ENCODE measurements around the gene SYT12. TPM values are rescaled to one million over a fixed set of nuclear protein-coding genes. Genes with fewer than 3 reads are reported as not detected.

Gene SYT12
- total RNA-seq, 1 donor from 2014 or later, result 0.05 TPM

DNA sequence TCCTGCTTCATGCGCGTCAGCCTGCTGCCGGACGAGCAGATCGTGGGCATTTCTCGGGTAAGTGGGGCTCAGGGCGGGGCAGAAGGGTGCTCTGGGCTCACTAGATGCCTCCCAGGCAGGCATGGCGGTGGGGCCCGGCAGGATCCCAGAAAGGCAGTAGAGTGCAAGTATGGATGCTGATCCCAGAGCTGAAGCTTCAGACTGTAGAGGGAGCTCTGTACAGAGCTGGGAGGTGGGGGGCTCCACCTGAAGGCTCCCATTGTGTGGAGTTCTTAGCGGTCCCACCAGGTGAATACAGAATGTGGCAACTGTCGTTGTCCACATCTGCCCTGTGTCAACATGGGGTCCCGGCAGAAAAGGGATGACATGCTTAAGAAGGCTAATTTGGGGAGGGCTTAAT is 17.2 kb downstream of the SYT12 start:
- DNase-seq, result no peak
- intact Hi-C loops (cut with micrococcal nuclease), result no loop called here
- TF ChIP-seq, protein P1, sequence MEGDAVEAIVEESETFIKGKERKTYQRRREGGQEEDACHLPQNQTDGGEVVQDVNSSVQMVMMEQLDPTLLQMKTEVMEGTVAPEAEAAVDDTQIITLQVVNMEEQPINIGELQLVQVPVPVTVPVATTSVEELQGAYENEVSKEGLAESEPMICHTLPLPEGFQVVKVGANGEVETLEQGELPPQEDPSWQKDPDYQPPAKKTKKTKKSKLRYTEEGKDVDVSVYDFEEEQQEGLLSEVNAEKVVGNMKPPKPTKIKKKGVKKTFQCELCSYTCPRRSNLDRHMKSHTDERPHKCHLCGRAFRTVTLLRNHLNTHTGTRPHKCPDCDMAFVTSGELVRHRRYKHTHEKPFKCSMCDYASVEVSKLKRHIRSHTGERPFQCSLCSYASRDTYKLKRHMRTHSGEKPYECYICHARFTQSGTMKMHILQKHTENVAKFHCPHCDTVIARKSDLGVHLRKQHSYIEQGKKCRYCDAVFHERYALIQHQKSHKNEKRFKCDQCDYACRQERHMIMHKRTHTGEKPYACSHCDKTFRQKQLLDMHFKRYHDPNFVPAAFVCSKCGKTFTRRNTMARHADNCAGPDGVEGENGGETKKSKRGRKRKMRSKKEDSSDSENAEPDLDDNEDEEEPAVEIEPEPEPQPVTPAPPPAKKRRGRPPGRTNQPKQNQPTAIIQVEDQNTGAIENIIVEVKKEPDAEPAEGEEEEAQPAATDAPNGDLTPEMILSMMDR (IDR thresholded peaks at IDR 0.05; ENCODE audit: borderline replicate concordance), result no peak
- Histone ChIP-seq H3K4me3 (no peak overlapping the region), H3K4me1 (no peaks in the 10 kb centered on the region), H3K27me3 (ENCODE audit: low read depth) (peaks cover 13% of the 10 kb centered on the region), H3K9me3 (replicated peaks) (no peaks in the 10 kb centered on the region), H3K27ac (replicated peaks) (no peak overlapping the region), H3K36me3 (no peaks in the 10 kb centered on the region)

DNA sequence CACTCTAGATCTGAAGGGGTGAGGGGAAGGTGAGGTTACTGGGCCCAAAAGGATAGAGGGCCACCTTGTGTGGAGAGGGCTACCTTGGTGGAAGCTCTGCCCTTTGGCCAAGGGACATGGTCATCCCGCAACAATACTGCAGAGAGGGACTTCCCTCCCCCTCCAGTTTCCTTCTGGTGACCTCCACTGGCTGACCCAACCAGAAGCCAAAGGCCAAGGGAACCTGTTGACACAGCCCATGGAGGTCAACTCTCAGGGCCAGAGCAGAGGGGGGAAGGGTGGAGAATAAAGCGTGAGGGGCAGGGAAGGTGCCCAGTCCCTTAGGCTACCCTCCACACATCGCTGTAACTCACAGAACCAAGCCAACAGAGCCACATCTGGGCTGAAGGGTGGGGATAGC is 18.7 kb downstream of the SYT12 start:
- Histone ChIP-seq H3K27ac (replicated peaks) (no peak overlapping the region), H3K27me3 (ENCODE audit: low read depth) (peaks cover 13% of the 10 kb centered on the region), H3K9me3 (replicated peaks) (no peaks in the 10 kb centered on the region), H3K4me1 (no peaks in the 10 kb centered on the region), H3K36me3 (no peaks in the 10 kb centered on the region), H3K4me3 (no peak overlapping the region)
- DNase-seq, result no peak
- TF ChIP-seq, protein P1 (IDR thresholded peaks at IDR 0.05; ENCODE audit: borderline replicate concordance), result no peak
- intact Hi-C loops (cut with micrococcal nuclease), result no loop called here

DNA sequence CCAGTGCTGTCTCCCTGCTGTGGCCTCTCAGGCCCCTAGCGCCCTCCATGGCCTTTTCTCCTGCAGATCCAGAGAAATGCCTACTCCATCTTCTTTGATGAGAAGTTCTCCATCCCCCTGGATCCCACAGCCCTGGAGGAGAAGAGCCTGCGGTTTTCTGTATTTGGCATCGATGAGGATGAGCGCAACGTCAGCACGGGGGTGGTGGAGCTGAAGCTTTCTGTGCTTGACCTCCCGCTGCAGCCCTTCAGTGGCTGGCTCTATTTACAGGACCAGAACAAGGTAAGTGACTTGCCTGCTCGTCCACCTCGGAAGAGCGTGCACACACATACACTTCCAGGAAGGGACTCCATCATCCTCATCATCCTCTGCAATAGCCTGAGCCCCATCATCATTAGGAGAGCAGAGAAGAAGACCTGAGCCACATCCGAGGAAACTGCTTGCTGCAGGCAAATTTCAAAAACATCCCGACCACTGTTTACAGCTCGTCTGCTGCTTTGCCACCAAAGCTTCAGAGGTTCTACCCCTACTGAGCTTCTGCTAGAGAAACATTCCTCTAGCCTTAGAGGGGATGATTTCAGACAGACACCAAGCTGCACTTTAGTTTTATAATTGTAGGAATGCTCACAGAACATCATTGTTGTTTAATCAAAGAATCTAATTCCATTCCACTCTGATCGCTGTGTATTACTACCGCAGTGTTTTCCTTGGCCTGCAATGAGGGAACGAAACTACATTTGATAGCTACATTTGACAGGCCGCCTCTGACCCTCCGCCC is 20.8 kb downstream of the SYT12 start:
- DNase-seq, result no peak
- no peak overlapping the region for H3K27ac ChIP-seq (replicated peaks)
- H3K4me3 ChIP-seq, result no peak overlapping the region
- H3K4me1 ChIP-seq, result no peaks in the 10 kb centered on the region
- no peaks in the 10 kb centered on the region for H3K9me3 ChIP-seq (replicated peaks)
- no peaks in the 10 kb centered on the region for H3K36me3 ChIP-seq
- TF ChIP-seq, protein P1 (IDR thresholded peaks at IDR 0.05; ENCODE audit: borderline replicate concordance), result no peak
- intact Hi-C loops (cut with micrococcal nuclease), result no loop called here
- H3K27me3 ChIP-seq (ENCODE audit: low read depth), result peaks cover 13% of the 10 kb centered on the region

DNA sequence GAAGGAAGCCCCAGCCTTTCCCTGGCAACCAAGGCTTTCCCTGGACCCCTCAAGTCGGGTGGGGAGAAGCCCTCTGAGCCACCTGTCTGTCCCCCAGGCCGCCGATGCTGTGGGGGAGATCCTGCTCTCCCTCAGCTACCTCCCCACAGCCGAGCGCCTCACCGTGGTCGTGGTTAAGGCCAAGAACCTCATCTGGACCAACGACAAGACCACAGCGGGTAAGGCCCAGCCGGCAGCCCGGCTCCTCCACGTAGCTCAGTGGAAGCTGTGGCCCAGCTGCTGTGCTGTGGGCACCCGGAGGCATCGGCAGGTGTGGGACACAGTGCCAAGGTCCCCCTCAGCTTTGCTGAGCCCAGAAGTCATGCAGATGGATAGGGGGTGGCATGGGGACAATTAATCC is 21.6 kb downstream of the SYT12 start:
- TF ChIP-seq, protein P1 (IDR thresholded peaks at IDR 0.05; ENCODE audit: borderline replicate concordance), result no peak
- Histone ChIP-seq H3K36me3 (no peaks in the 10 kb centered on the region), H3K27ac (replicated peaks) (no peak overlapping the region), H3K27me3 (ENCODE audit: low read depth) (peaks cover 10% of the 10 kb centered on the region), H3K9me3 (replicated peaks) (no peaks in the 10 kb centered on the region), H3K4me3 (no peak overlapping the region), H3K4me1 (no peaks in the 10 kb centered on the region)
- DNase-seq, result no peak
- intact Hi-C loops (cut with micrococcal nuclease), result no loop called here

DNA sequence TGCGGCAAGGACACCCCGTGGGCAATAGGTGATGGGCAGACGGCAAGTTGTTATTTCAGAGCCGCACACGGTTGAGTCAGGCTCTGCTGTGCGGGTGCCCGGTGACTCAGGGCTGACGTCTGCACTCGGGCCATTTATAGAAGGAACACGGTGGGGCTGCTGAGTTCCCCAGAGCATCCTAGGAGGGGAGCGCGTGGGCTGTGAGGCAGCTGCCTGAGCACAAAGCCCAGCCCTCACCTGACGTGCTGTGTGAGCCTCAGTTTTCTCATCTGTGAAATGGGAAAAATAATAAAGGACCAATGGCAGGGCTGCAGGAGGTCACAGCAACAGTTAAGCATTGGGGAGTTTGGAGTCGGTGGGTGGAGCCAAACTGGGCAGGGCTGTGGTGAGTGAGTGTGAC is 22.4 kb downstream of the SYT12 start:
- H3K27ac ChIP-seq (replicated peaks), result no peak overlapping the region

More for the DNA sequence above, 22.4 kb downstream of the SYT12 start:
- Histone ChIP-seq H3K4me3 (no peak overlapping the region), H3K9me3 (replicated peaks) (no peaks in the 10 kb centered on the region), H3K36me3 (no peaks in the 10 kb centered on the region), H3K4me1 (no peaks in the 10 kb centered on the region), H3K27me3 (ENCODE audit: low read depth) (peaks cover 5% of the 10 kb centered on the region)
- intact Hi-C loops (cut with micrococcal nuclease), result no loop called here
- TF ChIP-seq, protein P1 (IDR thresholded peaks at IDR 0.05; ENCODE audit: borderline replicate concordance), result no peak
- DNase-seq, result no peak

All from left ventricle myocardium inferior (tissue), 1 donor.